Measurements from ENCODE around the gene EEF1E1. TPM values are rescaled to one million over a fixed set of nuclear protein-coding genes. Genes with fewer than 3 reads are reported as not detected.

EEF1E1 gene
- total RNA-seq, 1 donor from 2014 or later, result 35.8 TPM

- Mint-ChIP-seq H3K9me3 (ENCODE audit: low read depth) (peaks cover 24% of the 10 kb centered on the region), H3K27ac (no peak overlapping the region), H3K27me3 (no peaks in the 10 kb centered on the region), H3K36me3 (ENCODE audit: insufficient read depth) (peaks cover 48% of the 10 kb centered on the region), H3K4me1 (ENCODE audit: low read depth) (no peaks in the 10 kb centered on the region), H3K4me3 (ENCODE audit: low read depth) (no peak overlapping the region)
- TF ChIP-seq CTCF (IDR thresholded peaks at IDR 0.05; ENCODE audit: unreplicated experiment), result no peak
- no peak for DNase-seq (ENCODE audit: low spot score, unreplicated experiment)
Measured at GRCh38 chr6:8088886-8089285, 13.5 kb downstream of the EEF1E1 start.

GRCh38 chr6:8087870-8088754 lies 14.2 kb downstream of the EEF1E1 start:
- H3K36me3 Mint-ChIP-seq (ENCODE audit: insufficient read depth), result peaks cover 52% of the 10 kb centered on the region
- no peak overlapping the region for H3K4me3 Mint-ChIP-seq (ENCODE audit: low read depth)
- DNase-seq (ENCODE audit: low spot score, unreplicated experiment), result no peak
- no peak for TF ChIP-seq CTCF (IDR thresholded peaks at IDR 0.05; ENCODE audit: unreplicated experiment)
- H3K27ac Mint-ChIP-seq, result no peak overlapping the region
- H3K27me3 Mint-ChIP-seq, result no peaks in the 10 kb centered on the region
- peaks cover 7% of the 10 kb centered on the region for H3K4me1 Mint-ChIP-seq (ENCODE audit: low read depth)
- H3K9me3 Mint-ChIP-seq (ENCODE audit: low read depth), result peaks cover 24% of the 10 kb centered on the region

- TF ChIP-seq CTCF (IDR thresholded peaks at IDR 0.05; ENCODE audit: unreplicated experiment), result no peak
- DNase-seq (ENCODE audit: low spot score, unreplicated experiment), result no peak
- Mint-ChIP-seq H3K27me3 (no peaks in the 10 kb centered on the region), H3K4me3 (ENCODE audit: low read depth) (no peak overlapping the region), H3K9me3 (ENCODE audit: low read depth) (peaks cover 24% of the 10 kb centered on the region), H3K27ac (no peak overlapping the region), H3K36me3 (ENCODE audit: insufficient read depth) (peaks cover 49% of the 10 kb centered on the region), H3K4me1 (ENCODE audit: low read depth) (peaks cover 11% of the 10 kb centered on the region)
Measured at GRCh38 chr6:8086755-8087306, 15.5 kb downstream of the EEF1E1 start.

DNA sequence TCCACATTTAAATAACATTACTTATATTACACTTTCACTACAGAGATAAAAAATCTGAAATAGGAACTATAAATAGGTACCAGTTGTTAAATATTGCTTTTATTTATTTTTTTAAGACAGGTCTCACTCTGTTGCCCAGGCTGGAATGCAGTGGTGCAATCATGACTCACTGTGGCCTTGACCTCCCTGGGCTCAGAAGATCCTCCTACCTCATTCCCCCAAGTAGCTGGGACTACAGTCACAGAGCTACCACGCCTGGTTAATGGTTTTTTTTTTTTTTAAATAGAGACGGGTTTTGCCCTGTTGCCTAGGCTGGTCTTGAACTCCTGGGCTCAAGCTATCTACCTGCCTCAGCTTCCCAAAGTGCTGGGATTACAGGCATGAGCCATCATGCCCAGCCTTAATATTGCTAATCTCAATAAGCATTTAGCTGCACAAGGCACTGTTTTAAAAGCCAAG lies 17.3 kb downstream of the EEF1E1 start:
- no peak overlapping the region for H3K27ac Mint-ChIP-seq
- H3K4me3 Mint-ChIP-seq (ENCODE audit: low read depth), result no peak overlapping the region
- no peaks in the 10 kb centered on the region for H3K27me3 Mint-ChIP-seq
- peaks cover 18% of the 10 kb centered on the region for H3K9me3 Mint-ChIP-seq (ENCODE audit: low read depth)
- no peak for DNase-seq (ENCODE audit: low spot score, unreplicated experiment)
- H3K4me1 Mint-ChIP-seq (ENCODE audit: low read depth), result peaks cover 25% of the 10 kb centered on the region
- H3K36me3 Mint-ChIP-seq (ENCODE audit: insufficient read depth), result peaks cover 37% of the 10 kb centered on the region
- TF ChIP-seq CTCF (IDR thresholded peaks at IDR 0.05; ENCODE audit: unreplicated experiment), result no peak

DNA sequence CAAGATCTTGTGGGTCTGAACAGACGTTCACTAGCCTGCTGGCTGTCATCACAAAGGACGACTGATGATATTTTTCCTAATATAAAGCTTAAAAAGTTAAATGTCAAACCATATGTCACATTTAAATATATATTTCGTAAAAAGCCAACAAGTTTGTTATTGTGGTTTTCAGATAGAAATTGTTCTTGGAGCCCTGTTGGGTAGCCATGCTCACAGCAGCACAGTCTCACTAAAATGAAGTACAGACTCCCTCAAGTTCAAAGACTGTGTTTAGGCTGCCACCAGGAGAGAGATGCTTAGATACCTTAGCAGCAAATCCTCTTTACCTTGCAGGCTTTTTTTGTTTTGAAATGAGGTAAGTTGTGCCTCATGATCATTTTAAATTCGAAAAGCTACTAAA lies 17.8 kb downstream of the EEF1E1 start:
- no peak overlapping the region for H3K27ac Mint-ChIP-seq
- no peak for DNase-seq (ENCODE audit: low spot score, unreplicated experiment)
- TF ChIP-seq CTCF (IDR thresholded peaks at IDR 0.05; ENCODE audit: unreplicated experiment), result no peak
- H3K4me3 Mint-ChIP-seq (ENCODE audit: low read depth), result no peak overlapping the region
- H3K27me3 Mint-ChIP-seq, result no peaks in the 10 kb centered on the region
- peaks cover 30% of the 10 kb centered on the region for H3K4me1 Mint-ChIP-seq (ENCODE audit: low read depth)
- peaks cover 16% of the 10 kb centered on the region for H3K9me3 Mint-ChIP-seq (ENCODE audit: low read depth)
- peaks cover 38% of the 10 kb centered on the region for H3K36me3 Mint-ChIP-seq (ENCODE audit: insufficient read depth)
